Renal cortex interstitium (tissue), 11 donors: ENCODE measurements around the gene S100A9. TPM values are rescaled to one million over a fixed set of nuclear protein-coding genes. Genes with fewer than 3 reads are reported as not detected.

Source experiments
- DNase-seq, 11 donors: peaks; one replicate each; pipeline ENCODE4 v3.0.0-alpha.2; 2013; ENCODE audit warnings: low read depth in 9 of 11, low spot score in 4 of 11; ENCODE audit errors: extremely low read depth in 1 of 11
- polyA plus RNA-seq, 3 donors: library from polyadenylated mRNA; unstranded; fragments of 120-200 nt; gene quantifications; one replicate each; pipeline ENCODE4 v1.2.1, GENCODE V29; 2013; ENCODE audit not compliant: insufficient read length in 3 of 3

The S100A9 gene
- polyA plus RNA-seq, 3 donors, result 17.2 to 29.4 (median 27.6) TPM

GRCh38 chr1:153372571-153372970 is 14.9 kb downstream of the S100A9 start:
- DNase-seq, result no peak

- no peak for DNase-seq
These were observed 16.4 kb downstream of the S100A9 start for GRCh38 chr1:153374071-153374470.

GRCh38 chr1:153375511-153375910 is 17.9 kb downstream of the S100A9 start, which contains the start of gene S100A12:
TSS of gene S100A12 (minus strand) at chr1:153375621. CDS start at chr1:153374592, 1,029 bp downstream.
- no peak for DNase-seq

GRCh38 chr1:153379591-153379990 is 21.9 kb downstream of the S100A9 start:
- DNase-seq, result no peak

- DNase-seq, result no peak
These were observed 23.1 kb downstream of the S100A9 start for GRCh38 chr1:153380711-153381110.

- no peak for DNase-seq
These were observed 27.4 kb downstream of the S100A9 start for GRCh38 chr1:153384958-153385580.

GRCh38 chr1:153386500-153386901 is 28.8 kb downstream of the S100A9 start:
- DNase-seq, result no peak

- no peak for DNase-seq
These were observed 29.3 kb downstream of the S100A9 start for GRCh38 chr1:153387001-153387400.

- no peak for DNase-seq
These were observed 30.1 kb downstream of the S100A9 start for GRCh38 chr1:153387785-153388184.

- DNase-seq, result no peak
These were observed 31.7 kb downstream of the S100A9 start for GRCh38 chr1:153389401-153389800.

GRCh38 chr1:153389973-153390879 is 32.6 kb downstream of the S100A9 start:
- DNase-seq, result no peak

GRCh38 chr1:153390938-153391710 is 33.5 kb downstream of the S100A9 start, which contains the start of gene S100A8:
TSS of gene S100A8 (minus strand) at chr1:153391073. CDS start at chr1:153390535, 538 bp downstream.
- DNase-seq, result no peak

- no peak for DNase-seq
These were observed 34.6 kb downstream of the S100A9 start for GRCh38 chr1:153392258-153392657.

GRCh38 chr1:153392822-153393221 is 35.2 kb downstream of the S100A9 start:
- no peak for DNase-seq

GRCh38 chr1:153393926-153394325 is 36.3 kb downstream of the S100A9 start:
- DNase-seq, result no peak

- DNase-seq, result no peak
These were observed 36.7 kb downstream of the S100A9 start for GRCh38 chr1:153394391-153394790.

GRCh38 chr1:153395136-153395685 is 37.6 kb downstream of the S100A9 start:
- no peak for DNase-seq

GRCh38 chr1:153395776-153396175 is 38.1 kb downstream of the S100A9 start:
- DNase-seq, result no peak

GRCh38 chr1:153396461-153396860 is 38.8 kb downstream of the S100A9 start:
- no peak for DNase-seq
